GM13977 (cell line): ENCODE data around the gene PPY.
"Not testable (repeated sequence)": the region's sequence is repeated elsewhere in the genome, so short reads cannot be mapped to it uniquely, and the experiment has no call there.

Experiments used
- DNase-seq: peaks from one replicate; pipeline ENCODE4 v3.0.0; 2012; ENCODE audit warnings: low spot score
- CTCF ChIP-seq: IDR thresholded peaks from 2 replicates; pipeline ENCODE4 v1.5.1; 2012; ENCODE audit warnings: mild to moderate bottlenecking, control low read depth; ENCODE audit not compliant: insufficient read depth; ENCODE audit errors: extremely low read depth, missing control alignments
- in situ Hi-C: fragments of 300-500 bp; cut with MboI; formaldehyde crosslinking; loops from one replicate; pipeline ENCODE4 v1.12.0; 2022; ENCODE audit warnings: low sequenced_read_pairs, low pct_unique_long_range_greater_than_20kb, mixed read lengths, inconsistent platforms; ENCODE audit not compliant: unreplicated experiment

The PPY gene

GRCh38 chr17:43976963-43977837 lies 34.9 kb upstream of the PPY start:
- in situ Hi-C loops, result no loop called here
- no peak for DNase-seq
- no peak for TF ChIP-seq CTCF

- no peak for DNase-seq
- in situ Hi-C loops, result no loop called here
- no peak for TF ChIP-seq CTCF
Measured at GRCh38 chr17:43975898-43976297, 33.6 kb upstream of the PPY start.

GRCh38 chr17:43974382-43975266 lies 32.3 kb upstream of the PPY start:
- no peak for TF ChIP-seq CTCF
- DNase-seq, result no peak
- in situ Hi-C loops, result no loop called here

- DNase-seq, in situ Hi-C loops: not testable (repeated sequence)
Measured at GRCh38 chr17:43972444-43973212, 30.4 kb upstream of the PPY start.

GRCh38 chr17:43971436-43971835 lies 29.2 kb upstream of the PPY start:
- in situ Hi-C loops, DNase-seq: not testable (repeated sequence)

GRCh38 chr17:43970366-43970765 lies 28.1 kb upstream of the PPY start:
- no peak for DNase-seq

More at GRCh38 chr17:43970366-43970765, 28.1 kb upstream of the PPY start:
- TF ChIP-seq CTCF, result no peak
- in situ Hi-C loops, result no loop called here
